ENCODE results near the gene VEZT.
"Not testable (repeated sequence)": the region's sequence is repeated elsewhere in the genome, so short reads cannot be mapped to it uniquely, and the experiment has no call there.

Gene VEZT

DNA sequence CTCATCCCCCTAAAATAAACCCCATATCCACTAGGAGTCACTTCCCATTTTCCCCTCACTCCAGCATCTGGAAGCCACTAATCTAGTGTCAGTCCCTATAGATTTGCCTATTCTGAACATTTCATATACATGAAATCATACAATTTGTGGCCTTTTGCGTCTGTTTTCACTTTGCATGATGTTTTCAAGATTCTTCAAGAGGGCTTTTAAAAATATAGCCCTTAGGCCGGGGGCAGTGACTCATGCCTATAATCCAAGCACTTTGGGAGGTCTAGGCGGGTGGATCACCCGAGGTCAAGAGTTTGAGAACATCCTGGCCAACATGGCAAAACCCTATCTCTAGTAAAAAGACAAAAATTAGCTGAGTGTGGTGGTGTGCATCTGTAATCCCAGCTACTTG, 104.7 kb downstream of the VEZT start:
- Histone ChIP-seq H3K4me3 (ENCODE audit: low read depth, low read length) (no peak overlapping the region), H3K27me3 (ENCODE audit: control insufficient read depth, insufficient read depth, low read length) (no peaks in the 10 kb centered on the region), H3K9me3 (ENCODE audit: control insufficient read depth, low read length) (no peaks in the 10 kb centered on the region), H3K9ac (no peak overlapping the region), H3K4me2 (ENCODE audit: low read length) (no peak overlapping the region), H2AFZ (no peak overlapping the region), H3K79me2 (no peaks in the 10 kb centered on the region), H3K36me3 (ENCODE audit: control insufficient read depth, insufficient read depth, low read length) (no peaks in the 10 kb centered on the region), H3K27ac (no peak overlapping the region), H3K4me1 (no peaks in the 10 kb centered on the region)
- no peak for TF ChIP-seq CTCF (IDR thresholded peaks at IDR 0.05)

DNA sequence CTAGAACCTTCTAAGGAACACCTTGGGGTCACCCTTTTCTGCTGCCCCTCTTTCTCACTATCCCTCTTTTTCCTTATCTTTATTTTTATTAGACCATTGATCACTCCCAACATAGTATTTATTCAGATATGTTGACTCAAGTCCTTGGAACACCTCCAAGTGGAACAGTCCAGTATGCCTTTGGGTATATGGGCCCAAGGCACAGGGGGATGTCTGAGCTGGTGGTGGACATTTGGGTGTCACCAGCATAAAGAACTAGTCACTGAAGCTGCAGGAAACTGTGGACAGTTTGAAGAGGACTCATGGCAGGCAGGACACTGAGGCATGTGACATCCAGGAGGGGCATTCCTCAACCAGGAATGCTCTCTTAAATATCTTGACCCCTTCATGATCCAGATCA, 105.6 kb downstream of the VEZT start:
- Histone ChIP-seq H3K4me2 (ENCODE audit: low read length) (no peak overlapping the region), H3K27ac (no peak overlapping the region), H3K9ac (no peak overlapping the region), H3K4me3 (ENCODE audit: low read depth, low read length) (no peak overlapping the region), H3K79me2 (no peaks in the 10 kb centered on the region), H2AFZ (no peak overlapping the region), H3K4me1 (no peaks in the 10 kb centered on the region), H3K27me3 (ENCODE audit: control insufficient read depth, insufficient read depth, low read length) (no peaks in the 10 kb centered on the region), H3K9me3 (ENCODE audit: control insufficient read depth, low read length) (no peaks in the 10 kb centered on the region), H3K36me3 (ENCODE audit: control insufficient read depth, insufficient read depth, low read length) (no peaks in the 10 kb centered on the region)
- TF ChIP-seq CTCF (IDR thresholded peaks at IDR 0.05), result no peak

GRCh38 chr12:95324246-95324645, 106.6 kb downstream of the VEZT start:
- H3K79me2 ChIP-seq; H3K36me3 ChIP-seq (ENCODE audit: control insufficient read depth, insufficient read depth, low read length); H3K4me1 ChIP-seq; H3K4me3 ChIP-seq (ENCODE audit: low read depth, low read length); H3K4me2 ChIP-seq (ENCODE audit: low read length); H2AFZ ChIP-seq; H3K27me3 ChIP-seq (ENCODE audit: control insufficient read depth, insufficient read depth, low read length); H3K9me3 ChIP-seq (ENCODE audit: control insufficient read depth, low read length); H3K9ac ChIP-seq; H3K27ac ChIP-seq: not testable (repeated sequence)

DNA sequence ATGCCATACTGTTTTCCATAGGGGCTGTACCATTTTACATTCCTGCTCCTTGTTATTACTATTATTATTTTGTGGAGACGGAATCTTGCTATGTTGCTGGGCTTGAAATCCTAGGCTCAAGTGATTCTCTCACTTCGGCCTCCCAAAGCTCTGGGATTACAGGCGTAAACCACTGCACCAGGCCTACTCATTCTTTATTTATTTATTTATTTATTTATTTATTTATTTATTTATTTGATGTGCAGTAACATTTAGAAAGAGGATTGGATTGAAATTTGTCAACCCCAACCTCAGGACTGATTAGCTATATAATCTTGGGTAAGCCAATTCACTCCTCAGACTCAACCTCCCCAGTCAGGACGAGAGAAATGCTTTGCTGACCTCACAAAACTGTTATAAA, 107.9 kb downstream of the VEZT start:
- no peak overlapping the region for H2AFZ ChIP-seq
- no peaks in the 10 kb centered on the region for H3K4me1 ChIP-seq
- H3K4me2 ChIP-seq (ENCODE audit: low read length), result no peak overlapping the region
- no peak overlapping the region for H3K9ac ChIP-seq
- H3K9me3 ChIP-seq (ENCODE audit: control insufficient read depth, low read length), result no peaks in the 10 kb centered on the region
- no peak overlapping the region for H3K27ac ChIP-seq
- H3K27me3 ChIP-seq (ENCODE audit: control insufficient read depth, insufficient read depth, low read length), result no peaks in the 10 kb centered on the region
- no peaks in the 10 kb centered on the region for H3K79me2 ChIP-seq
- no peak overlapping the region for H3K4me3 ChIP-seq (ENCODE audit: low read depth, low read length)
- TF ChIP-seq CTCF (IDR thresholded peaks at IDR 0.05), result no peak
- no peaks in the 10 kb centered on the region for H3K36me3 ChIP-seq (ENCODE audit: control insufficient read depth, insufficient read depth, low read length)

GRCh38 chr12:95326445-95326844, 108.8 kb downstream of the VEZT start:
- no peaks in the 10 kb centered on the region for H3K79me2 ChIP-seq
- H3K9ac ChIP-seq, result no peak overlapping the region
- no peaks in the 10 kb centered on the region for H3K4me1 ChIP-seq
- no peak overlapping the region for H3K4me2 ChIP-seq (ENCODE audit: low read length)
- no peak overlapping the region for H3K27ac ChIP-seq
- H3K36me3 ChIP-seq (ENCODE audit: control insufficient read depth, insufficient read depth, low read length), result no peaks in the 10 kb centered on the region
- no peaks in the 10 kb centered on the region for H3K27me3 ChIP-seq (ENCODE audit: control insufficient read depth, insufficient read depth, low read length)
- no peak overlapping the region for H2AFZ ChIP-seq
- no peak for TF ChIP-seq CTCF (IDR thresholded peaks at IDR 0.05)
- no peaks in the 10 kb centered on the region for H3K9me3 ChIP-seq (ENCODE audit: control insufficient read depth, low read length)
- H3K4me3 ChIP-seq (ENCODE audit: low read depth, low read length), result no peak overlapping the region

Data from parathyroid adenoma (tissue), 2 donors.